Measurements from ENCODE around the gene ZNF827. TPM values are rescaled to one million over a fixed set of nuclear protein-coding genes. Genes with fewer than 3 reads are reported as not detected.

The ZNF827 gene
- total and polyA plus RNA-seq, 10 donors, result 3.3 to 31.6 (median 16.1) TPM

DNA sequence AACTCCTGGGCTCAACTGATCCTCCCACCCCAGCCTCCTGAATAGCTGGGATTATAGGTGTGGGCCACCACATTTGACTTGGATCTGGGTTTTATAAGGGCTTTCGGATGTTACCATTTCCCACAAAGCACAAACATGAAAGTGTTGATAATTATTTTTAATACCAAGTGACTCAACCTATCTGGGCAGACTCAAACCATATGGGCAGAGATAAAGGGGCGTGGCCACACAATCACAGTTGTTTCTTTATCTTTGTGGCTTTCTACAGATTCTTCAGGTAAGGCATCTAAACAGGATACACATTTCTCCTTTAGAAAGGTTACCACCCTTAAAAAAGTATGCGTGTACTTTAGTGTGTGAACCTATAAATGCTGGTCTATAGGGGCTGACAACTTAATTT, 122.5 kb downstream of the ZNF827 start:
- no peaks in the 10 kb centered on the region for H3K27me3 ChIP-seq (replicated peaks in 1 of 7)
- H3K4me3 ChIP-seq, result no peak overlapping the region
- no peak overlapping the region for H3K27ac ChIP-seq
- WGBS, 5 donors, result 93 to 97% (median 94%) methylated on average over 3 of the region's 3 CpGs
- peaks cover 0 to 76% (median 7%) of the 10 kb centered on the region in 6 donors for H3K36me3 ChIP-seq
- H3K4me1 ChIP-seq, result no peaks in the 10 kb centered on the region
- no peak for TF ChIP-seq POLR2A (IDR thresholded peaks at IDR 0.05)
- TF ChIP-seq, protein P1, sequence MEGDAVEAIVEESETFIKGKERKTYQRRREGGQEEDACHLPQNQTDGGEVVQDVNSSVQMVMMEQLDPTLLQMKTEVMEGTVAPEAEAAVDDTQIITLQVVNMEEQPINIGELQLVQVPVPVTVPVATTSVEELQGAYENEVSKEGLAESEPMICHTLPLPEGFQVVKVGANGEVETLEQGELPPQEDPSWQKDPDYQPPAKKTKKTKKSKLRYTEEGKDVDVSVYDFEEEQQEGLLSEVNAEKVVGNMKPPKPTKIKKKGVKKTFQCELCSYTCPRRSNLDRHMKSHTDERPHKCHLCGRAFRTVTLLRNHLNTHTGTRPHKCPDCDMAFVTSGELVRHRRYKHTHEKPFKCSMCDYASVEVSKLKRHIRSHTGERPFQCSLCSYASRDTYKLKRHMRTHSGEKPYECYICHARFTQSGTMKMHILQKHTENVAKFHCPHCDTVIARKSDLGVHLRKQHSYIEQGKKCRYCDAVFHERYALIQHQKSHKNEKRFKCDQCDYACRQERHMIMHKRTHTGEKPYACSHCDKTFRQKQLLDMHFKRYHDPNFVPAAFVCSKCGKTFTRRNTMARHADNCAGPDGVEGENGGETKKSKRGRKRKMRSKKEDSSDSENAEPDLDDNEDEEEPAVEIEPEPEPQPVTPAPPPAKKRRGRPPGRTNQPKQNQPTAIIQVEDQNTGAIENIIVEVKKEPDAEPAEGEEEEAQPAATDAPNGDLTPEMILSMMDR (IDR thresholded peaks at IDR 0.05 in 8 of 11, conservative IDR thresholded peaks at IDR 0.05 in 3 of 11), result no peak
- TF ChIP-seq POLR2AphosphoS5 (IDR thresholded peaks at IDR 0.05), result no peak
- intact Hi-C loops (cut with DNase I; ENCODE audit: low total_unique reads), result no loop called here
- no peak for DNase-seq
- peaks cover 0 to 3% (median 0%) of the 10 kb centered on the region in 8 donors for H3K9me3 ChIP-seq

DNA sequence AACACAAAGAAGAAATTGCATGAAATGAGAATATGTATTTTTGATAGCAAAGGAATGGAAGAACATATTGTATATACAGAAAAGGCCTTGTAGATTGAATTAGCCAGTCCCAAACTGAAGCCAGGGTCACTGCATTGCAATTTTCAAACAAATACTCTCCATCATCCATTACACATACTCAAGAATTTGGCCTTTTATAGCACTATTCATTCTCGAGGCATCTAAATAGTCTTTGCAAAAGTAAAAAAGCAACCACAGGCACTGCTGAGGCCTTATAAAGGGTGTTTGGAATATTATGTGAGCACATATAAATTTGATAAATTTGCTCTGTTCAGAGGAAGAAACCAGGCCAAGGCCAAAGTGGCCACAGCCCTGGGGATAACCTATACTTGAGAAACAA, 123.0 kb downstream of the ZNF827 start:
- Histone ChIP-seq H3K27ac (no peak overlapping the region), H3K4me3 (no peak overlapping the region), H3K9me3 (peaks cover 0 to 7% (median under 1%) of the 10 kb centered on the region in 8 donors), H3K27me3 (replicated peaks in 1 of 7) (no peaks in the 10 kb centered on the region), H3K36me3 (peaks cover 0 to 78% (median 9%) of the 10 kb centered on the region in 6 donors), H3K4me1 (no peaks in the 10 kb centered on the region)
- 78 to 91% (median 89%) methylated on average over 1 of the region's 1 CpG for WGBS, 5 donors
- DNase-seq, result no peak
- intact Hi-C loops (cut with DNase I; ENCODE audit: low total_unique reads), result no loop called here
- TF ChIP-seq POLR2AphosphoS5 (IDR thresholded peaks at IDR 0.05), result no peak
- TF ChIP-seq POLR2A (IDR thresholded peaks at IDR 0.05), result no peak
- TF ChIP-seq, protein P1 (IDR thresholded peaks at IDR 0.05 in 8 of 11, conservative IDR thresholded peaks at IDR 0.05 in 3 of 11), result no peak

DNA sequence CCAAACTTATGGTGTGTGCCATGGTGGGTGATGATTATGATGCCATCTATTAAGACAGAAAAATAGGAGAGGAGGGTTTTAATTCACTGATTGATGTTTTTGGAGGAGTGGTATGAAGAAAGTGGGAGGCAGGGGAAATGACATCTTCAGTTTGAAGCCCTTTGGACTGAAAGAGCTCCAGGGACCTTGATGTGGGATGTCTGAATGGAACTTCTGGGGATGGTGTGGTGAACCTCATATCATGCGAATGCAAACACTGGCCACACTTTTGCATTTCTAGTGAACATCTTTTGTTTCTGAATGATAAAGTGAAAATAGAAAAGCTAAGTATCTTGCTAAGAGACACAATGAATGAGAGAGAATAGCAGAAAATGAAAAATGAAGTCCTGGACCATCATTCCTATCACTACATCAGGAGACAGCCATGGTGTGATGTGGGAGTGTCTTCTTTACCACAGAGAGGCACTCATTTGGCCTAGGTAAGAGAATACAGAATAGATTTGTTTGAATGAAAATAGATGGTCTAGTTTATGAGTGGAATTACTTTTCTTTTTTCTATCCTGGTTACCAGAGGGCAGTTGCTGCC, 123.5 kb downstream of the ZNF827 start:
- H3K27ac ChIP-seq, result no peak overlapping the region
- H3K9me3 ChIP-seq, result peaks cover 0 to 12% (median 4%) of the 10 kb centered on the region in 8 donors
- peaks cover 0 to 74% (median 9%) of the 10 kb centered on the region in 6 donors for H3K36me3 ChIP-seq
- intact Hi-C loops (cut with DNase I; ENCODE audit: low total_unique reads), result no loop called here
- no peaks in the 10 kb centered on the region for H3K4me1 ChIP-seq
- no peaks in the 10 kb centered on the region for H3K27me3 ChIP-seq (replicated peaks in 1 of 7)
- no peak overlapping the region for H3K4me3 ChIP-seq
- DNase-seq, result no peak
- 86 to 94% (median 91%) methylated on average over 1 of the region's 1 CpG for WGBS, 5 donors
- no peak for TF ChIP-seq POLR2A (IDR thresholded peaks at IDR 0.05)
- TF ChIP-seq POLR2AphosphoS5 (IDR thresholded peaks at IDR 0.05), result no peak
- TF ChIP-seq, protein P1 (IDR thresholded peaks at IDR 0.05 in 8 of 11, conservative IDR thresholded peaks at IDR 0.05 in 3 of 11), result no peak

DNA sequence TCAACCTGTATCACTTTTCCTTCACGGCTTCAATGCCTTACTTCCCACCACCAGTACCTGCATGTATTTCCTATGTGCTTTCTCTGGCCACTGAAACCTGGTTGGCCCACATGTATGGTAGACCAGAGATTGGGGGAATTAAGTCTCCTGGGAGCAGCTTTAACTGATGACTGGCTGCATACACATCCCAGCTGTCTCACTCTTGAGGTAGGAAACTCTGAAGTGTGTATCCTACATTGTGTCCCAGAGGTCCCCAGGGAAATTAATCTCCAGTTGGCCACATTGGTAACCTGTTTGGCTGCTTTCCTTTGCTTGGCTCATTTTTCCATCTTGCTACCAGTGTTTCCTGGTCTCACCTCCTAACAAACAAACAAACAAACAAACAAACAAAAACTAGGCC, 124.4 kb downstream of the ZNF827 start:
- H3K9me3 ChIP-seq, result peaks cover 0 to 21% (median 12%) of the 10 kb centered on the region in 8 donors
- intact Hi-C loops (cut with DNase I; ENCODE audit: low total_unique reads), result no loop called here
- no peak overlapping the region for H3K4me3 ChIP-seq
- H3K27ac ChIP-seq, result no peak overlapping the region
- no peak for DNase-seq
- H3K4me1 ChIP-seq, result no peaks in the 10 kb centered on the region
- 94 to 98% (median 97%) methylated on average over 1 of the region's 1 CpG for WGBS, 5 donors
- peaks cover 0 to 77% (median 9%) of the 10 kb centered on the region in 6 donors for H3K36me3 ChIP-seq
- H3K27me3 ChIP-seq (replicated peaks in 1 of 7), result no peaks in the 10 kb centered on the region
- TF ChIP-seq POLR2A (IDR thresholded peaks at IDR 0.05) (no peak), POLR2AphosphoS5 (IDR thresholded peaks at IDR 0.05) (no peak)
- TF ChIP-seq, protein P1 (IDR thresholded peaks at IDR 0.05 in 8 of 11, conservative IDR thresholded peaks at IDR 0.05 in 3 of 11), result no peak

Data from spleen (tissue), 11 donors.